HL-60/S4 treated with phorbol 12-myristate 13-acetate at 8.2 ng/mL for 4 days and 3 days (cell line): Measurements from ENCODE around the gene CSK.
"Not testable (repeated sequence)": the region's sequence is repeated elsewhere in the genome, so short reads cannot be mapped to it uniquely, and the experiment has no call there.

ENCODE experiments used
- in situ Hi-C: fragments of 300-500 bp; cut with MboI; formaldehyde crosslinking; loops from 2 replicates; pipeline ENCODE4 v1.15.0; 2022; ENCODE audit warnings: low sequenced_read_pairs

Gene CSK

GRCh38 chr15:74781431-74782258 lies at the start of gene CSK:
Gene CSK (plus strand): TSS chr15:74782080. CDS start chr15:74798298, 16,218 bp downstream.
- in situ Hi-C loops, result no loop called here

DNA sequence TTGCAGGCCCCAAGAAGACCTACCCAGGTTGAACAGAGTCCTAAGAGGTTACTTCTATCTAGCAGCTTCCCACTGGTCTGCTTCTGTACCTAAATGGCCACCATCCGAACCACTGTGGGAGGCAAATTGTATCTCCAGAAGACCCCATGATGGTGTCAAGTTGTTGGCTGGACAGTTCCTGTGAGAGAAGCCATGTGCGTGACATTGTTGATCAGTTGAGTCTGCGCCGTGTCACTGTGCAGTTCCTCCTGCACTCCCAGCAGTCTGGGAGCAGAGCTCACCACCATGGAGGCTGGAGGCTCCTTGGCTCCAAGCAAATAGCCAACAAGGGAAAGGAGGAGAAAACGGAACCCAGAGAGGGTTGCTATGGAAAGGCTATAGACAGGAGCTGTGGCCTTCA lies 49.0 kb upstream of the CSK start:
- in situ Hi-C loops, result no loop called here

DNA sequence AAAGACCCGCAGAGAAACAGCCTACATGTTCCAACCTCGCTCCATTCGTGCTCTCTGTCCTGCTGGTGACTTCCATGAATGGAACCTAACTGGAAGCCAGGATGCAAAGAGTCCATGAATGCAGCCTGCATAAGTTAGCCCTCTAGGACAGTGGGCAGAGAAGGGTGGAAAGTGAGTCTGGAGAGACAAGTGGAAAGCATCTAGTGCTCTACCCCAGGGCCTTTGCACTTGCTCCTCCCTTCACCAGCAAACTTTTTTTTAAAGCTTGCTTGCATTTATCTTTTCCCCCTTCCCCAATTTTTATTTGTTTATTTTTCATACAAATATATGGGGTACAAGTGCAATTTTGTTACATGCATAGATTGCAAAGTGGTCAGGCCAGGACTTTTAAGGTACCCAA lies 48.6 kb upstream of the CSK start:
- in situ Hi-C loops, result no loop called here

DNA sequence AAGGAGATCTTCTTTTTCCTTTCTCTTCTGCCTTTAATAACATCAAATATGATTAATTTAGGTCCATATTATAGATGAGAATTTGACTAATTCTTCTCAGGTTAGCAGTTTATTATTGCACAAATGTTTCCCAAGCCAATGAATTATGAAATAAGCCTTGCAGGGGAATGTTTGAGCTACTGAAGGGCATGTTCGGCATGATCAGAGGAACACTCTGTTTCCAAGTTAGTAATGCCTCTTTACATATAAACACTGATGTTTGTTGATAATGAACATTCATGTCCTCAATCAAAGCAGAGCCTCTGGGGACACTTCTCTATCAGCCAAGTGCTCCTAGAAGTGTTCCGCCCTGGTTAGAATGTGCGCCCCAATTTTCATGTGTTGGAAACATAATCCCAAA lies 46.6 kb upstream of the CSK start:
- in situ Hi-C loops, result no loop called here

DNA sequence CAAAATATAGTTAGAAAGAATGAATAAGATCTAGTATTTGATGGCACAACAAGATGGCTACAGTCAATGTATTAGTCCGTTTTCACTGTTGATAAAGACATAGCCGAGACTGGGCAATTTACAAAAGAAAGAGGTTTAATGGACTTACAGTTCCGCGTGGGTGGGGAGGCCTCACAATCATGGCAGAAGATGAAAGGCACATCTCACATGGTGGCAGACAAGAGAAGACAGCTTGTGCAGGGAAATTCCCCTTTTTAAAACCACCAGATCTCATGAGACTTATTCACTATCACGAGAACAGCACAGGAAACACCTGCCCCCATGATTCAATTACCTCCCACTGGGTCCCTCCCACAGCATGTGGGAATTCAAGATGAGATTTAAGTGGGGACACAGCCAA lies 43.6 kb upstream of the CSK start:
- in situ Hi-C loops, result not testable (repeated sequence)

DNA sequence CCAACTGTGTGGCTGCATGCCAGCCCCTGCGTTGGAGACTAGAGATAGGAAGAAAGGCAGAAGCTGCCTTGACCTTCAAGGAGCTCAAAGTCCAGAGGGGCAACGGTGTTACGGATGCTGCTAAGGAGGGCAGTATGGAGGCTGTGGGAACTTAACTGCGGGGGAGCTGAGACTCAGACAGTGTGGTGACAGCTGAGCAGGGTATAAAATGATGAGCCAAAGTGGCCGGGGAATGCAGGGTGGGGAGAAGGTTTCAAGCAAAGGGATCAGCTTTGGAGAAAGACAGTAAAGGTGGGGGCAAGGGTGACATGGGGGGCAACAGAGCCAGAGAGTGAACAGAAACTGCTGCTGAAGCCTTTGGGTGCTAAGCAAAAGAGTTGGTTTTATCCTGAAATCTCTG lies 39.5 kb upstream of the CSK start:
- in situ Hi-C loops, result no loop called here

GRCh38 chr15:74746389-74746788 lies 35.5 kb upstream of the CSK start:
- in situ Hi-C loops, result no loop called here

DNA sequence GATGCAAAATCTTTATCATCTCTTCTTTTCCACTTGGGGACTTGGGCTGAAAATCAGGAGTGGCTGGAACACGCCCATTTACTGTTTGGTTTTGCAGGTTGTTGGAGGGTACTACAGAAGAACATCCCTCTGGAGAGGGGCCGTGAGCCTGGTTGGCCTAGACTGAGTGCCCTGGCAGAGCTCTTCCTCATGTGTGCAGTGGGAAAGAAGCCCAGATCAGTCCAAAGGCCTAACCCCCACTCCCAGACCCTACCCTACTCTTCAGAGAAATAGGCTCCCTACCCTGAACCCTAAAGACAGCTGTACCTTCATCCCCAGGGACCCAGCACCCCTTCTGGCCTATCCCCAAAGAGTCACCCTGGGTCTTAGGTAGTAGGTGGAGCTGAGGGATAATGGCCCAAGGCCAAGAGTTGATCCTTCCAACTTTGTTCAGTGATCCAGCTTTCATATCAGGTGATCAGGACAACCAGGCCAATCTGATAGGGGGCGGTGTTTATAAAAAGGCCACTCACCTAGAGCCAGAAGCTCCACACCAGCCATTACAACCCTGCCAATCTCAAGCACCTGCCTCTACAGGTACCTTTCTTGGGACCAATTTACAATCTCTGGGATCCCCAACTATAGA lies 33.4 kb upstream of the CSK start, which contains the start of gene CYP1A2:
Gene CYP1A2 (plus strand): TSS at position 524 of the 625 bp plus-strand sequence. CDS start 894 bp downstream, outside the sequence.
- in situ Hi-C loops, result no loop called here

GRCh38 chr15:74749832-74750231 lies 32.0 kb upstream of the CSK start:
- in situ Hi-C loops, result loop anchor here (10.0 kb wide), 1 partner anchor 105 kb away; no protein-coding TSS in a partner anchor

DNA sequence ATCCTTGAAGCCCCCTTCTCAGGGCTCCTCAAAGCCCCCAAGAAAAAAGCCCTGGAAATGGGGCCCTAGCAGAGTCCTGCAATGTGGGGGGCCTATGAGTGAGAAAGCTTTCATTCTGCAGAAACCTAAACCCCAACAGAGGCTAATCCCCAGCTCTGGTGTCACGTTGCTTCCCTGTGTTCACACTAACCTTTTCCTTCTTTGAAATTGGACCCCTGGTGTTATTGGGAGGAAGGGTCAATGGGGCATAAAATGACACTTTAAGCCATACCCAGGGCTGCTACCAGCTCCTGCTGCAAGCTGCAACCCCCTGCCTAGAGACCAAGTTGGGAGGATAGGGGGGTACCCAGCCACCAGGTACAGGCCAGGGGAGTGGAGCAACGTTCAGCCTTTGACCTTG lies 31.1 kb upstream of the CSK start:
- in situ Hi-C loops, result loop anchor here (10.0 kb wide), 1 partner anchor 106 kb away; no protein-coding TSS in a partner anchor

GRCh38 chr15:74752011-74752410 lies 29.9 kb upstream of the CSK start:
- in situ Hi-C loops, result loop anchor here (10.0 kb wide), 1 partner anchor 107 kb away; no protein-coding TSS in a partner anchor

- in situ Hi-C loops, result loop anchor here (10.0 kb wide), 1 partner anchor 108 kb away; no protein-coding TSS in a partner anchor
Measured at GRCh38 chr15:74752531-74752930, 29.3 kb upstream of the CSK start.

GRCh38 chr15:74754593-74755215 lies 27.2 kb upstream of the CSK start:
- in situ Hi-C loops, result loop anchor here (10.0 kb wide), 1 partner anchor 110 kb away; no protein-coding TSS in a partner anchor

DNA sequence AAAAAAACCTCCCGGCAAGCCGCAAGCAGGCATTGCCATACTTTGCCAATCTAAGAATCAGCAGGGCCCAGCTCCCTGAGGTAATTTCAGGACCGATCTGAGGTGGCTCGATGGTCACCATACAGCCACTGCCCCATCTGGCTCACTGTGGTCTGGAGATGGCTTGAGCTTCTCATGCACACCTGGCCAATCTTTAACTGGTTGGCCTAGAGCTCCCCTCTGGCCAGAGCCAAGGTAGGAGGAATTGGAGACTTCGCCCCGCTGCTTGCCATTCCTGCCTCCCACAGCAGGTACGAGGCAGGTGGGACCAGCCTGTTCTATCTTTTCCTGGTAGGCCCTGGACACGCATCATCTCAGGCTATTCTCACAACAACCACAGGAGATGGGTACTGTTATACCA lies 23.1 kb upstream of the CSK start:
- in situ Hi-C loops, result loop anchor here (10.0 kb wide), 1 partner anchor 114 kb away; no protein-coding TSS in a partner anchor

DNA sequence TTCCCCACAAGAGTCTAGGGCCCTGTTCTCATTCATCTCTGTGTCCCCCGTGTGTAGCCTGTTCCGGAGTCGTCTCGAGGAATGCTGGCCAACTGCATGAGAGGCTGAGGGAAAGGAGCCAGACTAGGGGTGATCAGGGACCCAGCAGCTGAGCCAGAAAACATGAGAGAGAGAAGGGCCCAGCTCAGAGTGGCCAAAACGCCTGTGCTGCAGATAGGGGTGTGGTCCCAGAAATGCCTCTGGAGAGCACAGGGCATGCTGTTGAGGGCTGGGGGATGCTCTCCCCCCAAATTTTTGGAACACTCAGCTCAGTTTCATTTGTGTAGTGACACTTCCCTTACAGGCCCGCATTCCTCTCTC lies 19.1 kb upstream of the CSK start:
- in situ Hi-C loops, result no loop called here

GRCh38 chr15:74763416-74763815 lies 18.5 kb upstream of the CSK start:
- in situ Hi-C loops, result no loop called here

DNA sequence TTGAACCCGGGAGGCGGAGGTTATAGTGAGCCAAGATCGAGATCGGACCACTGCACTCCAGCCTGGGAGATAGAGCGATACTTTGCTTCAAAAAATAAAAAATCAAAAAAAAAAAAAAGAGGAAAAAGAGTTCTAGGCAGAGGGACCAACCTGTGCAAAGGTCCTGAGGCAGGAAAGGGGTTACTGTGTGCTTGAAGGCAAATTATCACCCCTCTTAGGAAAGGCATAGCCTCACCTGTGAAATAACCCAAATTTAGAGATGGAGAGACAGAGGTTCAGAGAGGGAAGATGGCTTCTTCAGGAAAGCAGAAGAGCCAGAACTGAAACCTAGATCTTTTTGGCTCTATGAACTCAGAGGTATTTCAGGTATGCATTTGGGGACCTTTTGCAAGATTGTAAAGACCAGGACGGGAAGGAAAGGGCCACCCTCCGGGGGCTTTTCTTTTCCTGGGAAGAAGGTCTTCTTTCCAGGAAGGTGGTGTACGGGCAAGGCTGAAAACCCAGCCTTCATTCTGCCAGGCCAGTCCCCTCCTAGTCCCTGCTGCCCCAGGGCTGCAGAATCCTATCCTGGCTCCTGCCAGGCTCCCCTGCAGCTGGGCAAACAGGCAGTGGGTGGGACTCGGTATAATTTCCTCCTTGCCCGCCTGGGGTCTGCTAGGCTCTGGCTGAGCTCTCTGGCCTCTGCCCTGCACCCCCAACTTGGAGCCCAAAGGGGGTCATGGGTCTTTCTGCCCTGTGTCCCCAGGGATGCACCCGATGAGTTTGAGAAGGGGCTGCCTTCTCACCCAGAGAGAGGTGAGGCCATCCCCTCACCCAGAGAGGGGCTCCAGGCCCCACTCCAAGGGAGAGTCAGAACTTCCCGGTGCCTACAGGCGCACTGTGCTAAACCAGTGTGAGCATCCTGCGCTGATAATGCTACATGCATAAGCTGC lies 14.4 kb upstream of the CSK start:
- in situ Hi-C loops, result no loop called here

GRCh38 chr15:74768099-74768770 lies 13.6 kb upstream of the CSK start:
- in situ Hi-C loops, result no loop called here

- in situ Hi-C loops, result no loop called here
Measured at GRCh38 chr15:74768771-74769342, 13.0 kb upstream of the CSK start.
